Activated CD8-positive, alpha-beta T cell treated with anti-CD3 and anti-CD28 coated beads for 36 hours (primary cell): ENCODE data around the gene CDKL2. TPM values are rescaled to one million over a fixed set of nuclear protein-coding genes. Genes with fewer than 3 reads are reported as not detected.
"Not testable (repeated sequence)": the region's sequence is repeated elsewhere in the genome, so short reads cannot be mapped to it uniquely, and the experiment has no call there.

Source experiments
- ATAC-seq: fragments of 200-7000 bp; cut with Tn5 transposase; one replicate; pipeline ENCODE4 v1.10.0; 2021; ENCODE audit warnings: mild to moderate bottlenecking, moderate library complexity
- CTCF ChIA-PET: fragments of 350-600 bp; sonication (Branson Sonifier 250); formaldehyde crosslinking; loops from one replicate; lab custom pipeline; 2021; ENCODE audit warnings: antibody characterized with exemption; lab: Charles Lee
- POLR2A ChIA-PET: fragments of 350-600 bp; sonication (Branson Sonifier 250); formaldehyde crosslinking; loops from one replicate; lab custom pipeline; 2021; ENCODE audit warnings: antibody characterized with exemption; lab: Charles Lee
- DNase-seq: peaks from one replicate; pipeline ENCODE4 v3.0.0-alpha.2; 2020
- H3K27ac Mint-ChIP-seq: one replicate; pipeline ENCODE4 v1.8.0; 2021; ENCODE audit warnings: mild to moderate bottlenecking, mixed read lengths
- H3K27me3 Mint-ChIP-seq: one replicate; pipeline ENCODE4 v1.8.0; 2021; ENCODE audit warnings: mixed read lengths
- H3K36me3 Mint-ChIP-seq: one replicate; pipeline ENCODE4 v1.8.0; 2021; ENCODE audit warnings: low read depth, mixed read lengths
- H3K4me1 Mint-ChIP-seq: one replicate; pipeline ENCODE4 v1.8.0; 2021; ENCODE audit warnings: low read depth, mixed read lengths
- H3K4me3 Mint-ChIP-seq: one replicate; pipeline ENCODE4 v1.8.0; 2021; ENCODE audit warnings: mild to moderate bottlenecking, moderate library complexity, mixed read lengths
- H3K9me3 Mint-ChIP-seq: one replicate; pipeline ENCODE4 v1.8.0; 2021; ENCODE audit warnings: mixed read lengths
- CTCF ChIP-seq: fragments of 200-600 bp; IDR thresholded peaks from one replicate; pipeline ENCODE4 v1.8.0; 2022; ENCODE audit warnings: antibody characterized with exemption, mild to moderate bottlenecking
- intact Hi-C: fragments of 100-400 bp; cut with micrococcal nuclease; formaldehyde crosslinking; loops from one replicate; pipeline ENCODE4 v1.10.0; 2022
- total RNA-seq, 2 experiments: library from RNA; stranded (reverse); gene quantifications; one replicate each; pipeline ENCODE4 v1.2.3, GENCODE V29; 2021

The CDKL2 gene
- total RNA-seq, 2 experiments from 2014 or later, result 0.83 to 1.0 TPM

GRCh38 chr4:75668596-75668995 is 38.3 kb upstream of the CDKL2 start:
- Mint-ChIP-seq H3K4me1 (peaks cover 67% of the 10 kb centered on the region), H3K36me3 (peaks cover 61% of the 10 kb centered on the region), H3K27me3 (no peaks in the 10 kb centered on the region), H3K9me3 (no peaks in the 10 kb centered on the region), H3K4me3 (peak overlapping the region; percentile 47), H3K27ac (peak overlapping the region; percentile 70)
- no peak for DNase-seq
- TF ChIP-seq CTCF, result no peak
- intact Hi-C loops, result no loop called here
- POLR2A ChIA-PET, result interaction anchor here (1.4 to 7.6 kb wide), 6 partner anchors 10 to 154 kb away, joined by 3 to 50 read pairs (median 6); partner anchors contain the start of genes CDKL2, RCHY1, THAP6 and USO1
- CTCF ChIA-PET, result interaction anchor here (1.4 to 4.7 kb wide), 3 partner anchors 14 to 55 kb away, joined by 3 to 36 read pairs (median 10); partner anchors contain the start of gene USO1
- ATAC-seq, result no peak

DNA sequence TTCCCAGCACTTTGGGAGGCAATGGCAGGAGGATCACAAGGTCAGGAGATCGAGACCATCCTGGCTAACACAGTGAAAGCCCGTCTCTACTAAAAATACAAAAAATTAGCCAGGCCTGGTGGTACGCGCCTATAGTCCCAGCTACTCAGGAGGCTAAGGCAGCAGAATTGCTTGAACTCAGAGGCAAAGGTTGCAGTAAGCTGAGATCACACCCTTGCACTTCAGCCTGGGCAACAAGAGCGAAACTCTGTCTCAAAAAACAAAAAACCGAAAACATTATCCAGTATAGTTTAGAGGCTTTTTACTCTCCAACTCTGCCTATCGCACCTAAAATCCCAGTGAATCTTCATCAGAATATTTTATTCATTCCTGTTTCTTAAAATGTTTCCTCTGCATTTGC is 37.3 kb upstream of the CDKL2 start:
- intact Hi-C loops, H3K27me3 Mint-ChIP-seq, ATAC-seq, H3K9me3 Mint-ChIP-seq, DNase-seq: not testable (repeated sequence)
- Mint-ChIP-seq H3K36me3 (peaks cover 60% of the 10 kb centered on the region), H3K4me3 (peak overlapping the region; percentile 47), H3K4me1 (peaks cover 72% of the 10 kb centered on the region), H3K27ac (peak overlapping the region; percentile 70)
- ChIA-PET POLR2A (interaction anchor here (1.4 to 7.6 kb wide), 3 partner anchors 12 to 153 kb away, joined by 3 to 50 read pairs (median 8); partner anchors contain the start of genes RCHY1, THAP6 and USO1), CTCF (interaction anchor here (2.1 to 4.7 kb wide), 2 partner anchors 13 to 56 kb away, joined by 10 to 36 read pairs; partner anchors contain the start of gene USO1)

DNA sequence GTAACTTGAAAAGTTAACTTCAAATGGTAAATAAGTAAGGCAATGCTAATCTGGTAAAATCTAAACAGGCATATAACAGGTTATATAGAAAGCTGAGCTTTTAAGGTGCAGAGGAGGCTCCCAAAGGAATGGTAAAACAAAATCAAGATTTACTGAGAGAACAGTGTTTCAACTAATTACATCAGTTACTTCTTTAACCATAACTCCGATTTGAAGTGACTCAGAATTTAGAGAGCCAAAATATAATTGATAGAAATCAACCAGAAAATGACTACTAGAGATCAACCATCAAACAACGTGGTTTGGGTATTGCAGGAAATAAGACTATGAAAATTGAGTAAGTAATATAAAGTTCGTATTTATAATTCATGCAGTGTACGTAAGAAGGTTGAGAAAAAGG is 36.0 kb upstream of the CDKL2 start:
- Mint-ChIP-seq H3K9me3 (no peaks in the 10 kb centered on the region), H3K4me1 (peaks cover 76% of the 10 kb centered on the region), H3K4me3 (peak overlapping the region; percentile 63), H3K27me3 (no peaks in the 10 kb centered on the region), H3K36me3 (peaks cover 54% of the 10 kb centered on the region), H3K27ac (peak overlapping the region; percentile 71)
- DNase-seq (no peak), ATAC-seq (peak; percentile 50)
- no peak for TF ChIP-seq CTCF
- ChIA-PET POLR2A (interaction anchor here (0.6 to 1.0 kb wide), 2 partner anchors 45 to 58 kb away, joined by 3 read pairs; partner anchors contain the start of gene USO1), CTCF (interaction anchor here (0.9 to 1.4 kb wide), 3 partner anchors 13 to 57 kb away, joined by 4 to 5 read pairs (median 4); partner anchors contain the start of gene USO1)
- intact Hi-C loops, result no loop called here

GRCh38 chr4:75664604-75665003 is 34.3 kb upstream of the CDKL2 start:
- H3K36me3 Mint-ChIP-seq, result peaks cover 53% of the 10 kb centered on the region
- CTCF ChIA-PET, result interaction anchor here (0.7 to 1.2 kb wide), 4 partner anchors 9 to 59 kb away, joined by 3 to 5 read pairs (median 3); partner anchors contain the start of gene USO1
- H3K9me3 Mint-ChIP-seq, H3K4me3 Mint-ChIP-seq, DNase-seq, ATAC-seq, intact Hi-C loops, H3K27me3 Mint-ChIP-seq: not testable (repeated sequence)
- peak overlapping the region; percentile 15 for H3K27ac Mint-ChIP-seq
- H3K4me1 Mint-ChIP-seq, result peaks cover 72% of the 10 kb centered on the region
- POLR2A ChIA-PET, result interaction anchor here (0.9 to 1.8 kb wide), 4 partner anchors 9 to 26 kb away, joined by 3 to 12 read pairs (median 4); partner anchors contain the start of gene G3BP2

- ATAC-seq, result no peak
- intact Hi-C loops, result no loop called here
- TF ChIP-seq CTCF, result no peak
- CTCF ChIA-PET, result no interaction called here
- no peaks in the 10 kb centered on the region for H3K9me3 Mint-ChIP-seq
- no peak overlapping the region for H3K4me3 Mint-ChIP-seq
- no peak for DNase-seq
- POLR2A ChIA-PET, result no interaction called here
- H3K4me1 Mint-ChIP-seq, result peaks cover 67% of the 10 kb centered on the region
- H3K27ac Mint-ChIP-seq, result peak overlapping the region; percentile 70
- no peaks in the 10 kb centered on the region for H3K27me3 Mint-ChIP-seq
- peaks cover 54% of the 10 kb centered on the region for H3K36me3 Mint-ChIP-seq
These were observed 32.3 kb upstream of the CDKL2 start for GRCh38 chr4:75662626-75663025.

DNA sequence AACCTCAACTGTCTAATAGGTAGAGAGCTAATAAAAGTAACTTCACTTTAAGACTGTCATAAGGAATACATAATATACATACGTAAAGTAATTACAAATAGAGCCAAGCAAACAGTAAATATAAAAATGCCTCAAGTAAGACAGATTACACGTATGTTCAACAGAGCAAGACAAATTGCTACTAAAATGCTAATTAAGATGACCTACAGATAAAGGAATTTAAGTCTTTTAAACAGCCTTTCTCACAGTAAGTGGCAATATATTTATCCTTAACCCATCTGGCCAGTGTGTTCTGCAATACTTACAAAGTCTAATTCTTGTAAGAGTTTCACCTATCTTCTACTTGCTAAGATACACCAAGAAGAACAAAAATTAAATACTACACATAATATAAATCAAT is 30.2 kb upstream of the CDKL2 start:
- ATAC-seq (no peak), DNase-seq (no peak)
- Mint-ChIP-seq H3K4me1 (peaks cover 61% of the 10 kb centered on the region), H3K27ac (peak overlapping the region; percentile 55), H3K27me3 (no peaks in the 10 kb centered on the region), H3K36me3 (peaks cover 51% of the 10 kb centered on the region), H3K4me3 (no peak overlapping the region), H3K9me3 (no peaks in the 10 kb centered on the region)
- CTCF ChIA-PET, result interaction anchor here (1.2 to 9.7 kb wide), 5 partner anchors 11 to 187 kb away, joined by 3 to 63 read pairs (median 4); partner anchors contain the start of gene USO1
- no peak for TF ChIP-seq CTCF
- intact Hi-C loops, result no loop called here
- POLR2A ChIA-PET, result interaction anchor here (3.1 kb wide), 1 partner anchor 10 kb away, joined by 25 read pairs; no protein-coding TSS in a partner anchor
